ENCODE measurements around the gene RBM34.

The RBM34 gene

DNA sequence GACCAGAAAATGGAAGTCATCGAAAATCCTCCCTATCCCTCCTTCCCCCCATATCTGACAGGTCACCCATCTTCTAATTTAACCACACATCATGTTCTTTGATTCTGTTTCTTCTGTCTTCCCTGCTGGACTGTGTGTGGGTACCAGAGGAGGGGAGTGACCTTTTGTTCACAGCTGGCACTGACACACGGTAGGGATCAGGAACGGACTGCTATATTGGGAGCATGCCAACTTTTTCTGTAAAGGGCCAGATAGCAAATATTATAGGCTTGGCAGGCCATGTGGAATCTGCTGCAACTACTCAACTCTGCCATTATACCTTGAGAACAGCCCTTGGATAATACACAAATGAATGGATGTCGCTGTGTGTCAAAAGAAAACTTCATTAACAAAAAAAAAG lies 24.9 kb downstream of the RBM34 start:
- Histone ChIP-seq H3K27ac (ENCODE audit: insufficient read depth, low read length, poor library complexity, severe bottlenecking) (no peak overlapping the region), H3K27me3 (replicated peaks; ENCODE audit: control insufficient read depth, insufficient read depth, low read length, poor library complexity, severe bottlenecking) (no peaks in the 10 kb centered on the region), H3K9me3 (ENCODE audit: control insufficient read depth, low read length) (no peaks in the 10 kb centered on the region), H3K4me1 (ENCODE audit: control insufficient read depth, insufficient read depth, low read length, poor library complexity, severe bottlenecking) (no peaks in the 10 kb centered on the region), H3K4me3 (ENCODE audit: insufficient read depth, low read depth, low read length, poor library complexity, severe bottlenecking) (no peak overlapping the region), H3K36me3 (ENCODE audit: control insufficient read depth, insufficient read depth, low read length) (peaks cover 52% of the 10 kb centered on the region)
- DNase-seq = no peak

DNA sequence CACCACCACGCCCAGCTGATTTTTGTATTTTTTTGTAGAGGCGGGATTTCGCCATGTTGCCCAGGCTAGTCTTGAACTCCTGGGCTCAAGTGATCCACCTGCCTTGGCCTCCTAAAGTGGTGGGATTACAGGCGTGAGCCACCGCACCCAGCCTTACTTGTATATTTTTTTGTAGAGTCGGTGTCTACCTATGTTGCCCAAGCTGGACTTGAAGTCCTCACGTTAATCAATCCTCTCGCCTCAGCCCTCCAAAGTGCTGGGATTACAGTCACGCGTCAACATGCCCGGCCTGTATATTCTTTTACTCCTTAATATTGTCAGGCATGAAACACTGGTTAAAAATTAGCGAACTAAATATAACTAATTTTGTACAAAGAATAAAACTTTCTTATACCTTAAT lies 26.9 kb downstream of the RBM34 start:
- peaks cover 46% of the 10 kb centered on the region for H3K36me3 ChIP-seq (ENCODE audit: control insufficient read depth, insufficient read depth, low read length)
- DNase-seq = no peak

GRCh38 chr1:235133086-235133485 lies 28.0 kb downstream of the RBM34 start:
- no peak overlapping the region for H3K4me3 ChIP-seq (ENCODE audit: insufficient read depth, low read depth, low read length, poor library complexity, severe bottlenecking)
- DNase-seq = no peak
- H3K36me3 ChIP-seq (ENCODE audit: control insufficient read depth, insufficient read depth, low read length) = peaks cover 37% of the 10 kb centered on the region
- H3K27ac ChIP-seq (ENCODE audit: insufficient read depth, low read length, poor library complexity, severe bottlenecking) = no peak overlapping the region
- no peaks in the 10 kb centered on the region for H3K27me3 ChIP-seq (replicated peaks; ENCODE audit: control insufficient read depth, insufficient read depth, low read length, poor library complexity, severe bottlenecking)
- H3K9me3 ChIP-seq (ENCODE audit: control insufficient read depth, low read length) = no peaks in the 10 kb centered on the region
- H3K4me1 ChIP-seq (ENCODE audit: control insufficient read depth, insufficient read depth, low read length, poor library complexity, severe bottlenecking) = peaks cover 5% of the 10 kb centered on the region

More for the DNA sequence above, 26.9 kb downstream of the RBM34 start:
- H3K4me1 ChIP-seq (ENCODE audit: control insufficient read depth, insufficient read depth, low read length, poor library complexity, severe bottlenecking) = peaks cover 3% of the 10 kb centered on the region
- no peak overlapping the region for H3K27ac ChIP-seq (ENCODE audit: insufficient read depth, low read length, poor library complexity, severe bottlenecking)
- H3K27me3 ChIP-seq (replicated peaks; ENCODE audit: control insufficient read depth, insufficient read depth, low read length, poor library complexity, severe bottlenecking) = no peaks in the 10 kb centered on the region
- H3K4me3 ChIP-seq (ENCODE audit: insufficient read depth, low read depth, low read length, poor library complexity, severe bottlenecking) = no peak overlapping the region
- H3K9me3 ChIP-seq (ENCODE audit: control insufficient read depth, low read length) = no peaks in the 10 kb centered on the region

DNA sequence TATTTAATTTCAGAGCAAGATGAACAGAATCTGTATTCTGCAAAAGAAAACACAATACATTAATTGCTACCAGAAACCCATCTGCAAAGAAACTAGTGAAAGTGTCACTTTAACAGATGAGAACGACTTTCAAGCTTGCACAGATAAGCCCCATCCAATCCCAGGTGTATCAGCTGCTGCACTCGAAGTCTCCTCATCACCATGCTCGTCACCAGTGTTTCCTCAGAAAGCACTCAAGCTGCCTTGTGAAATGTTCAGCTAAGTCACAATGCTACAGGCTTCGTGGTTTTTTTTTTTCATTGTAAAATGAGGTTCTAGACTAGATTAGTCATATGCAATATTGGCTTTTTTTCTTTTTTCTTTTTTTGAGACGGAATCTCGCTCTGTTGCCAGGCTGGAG lies 29.1 kb downstream of the RBM34 start:
- Histone ChIP-seq H3K9me3 (ENCODE audit: control insufficient read depth, low read length) (no peaks in the 10 kb centered on the region), H3K36me3 (ENCODE audit: control insufficient read depth, insufficient read depth, low read length) (peaks cover 26% of the 10 kb centered on the region), H3K4me3 (ENCODE audit: insufficient read depth, low read depth, low read length, poor library complexity, severe bottlenecking) (no peak overlapping the region), H3K4me1 (ENCODE audit: control insufficient read depth, insufficient read depth, low read length, poor library complexity, severe bottlenecking) (peaks cover 6% of the 10 kb centered on the region), H3K27ac (ENCODE audit: insufficient read depth, low read length, poor library complexity, severe bottlenecking) (no peak overlapping the region), H3K27me3 (replicated peaks; ENCODE audit: control insufficient read depth, insufficient read depth, low read length, poor library complexity, severe bottlenecking) (no peaks in the 10 kb centered on the region)
- no peak for DNase-seq

DNA sequence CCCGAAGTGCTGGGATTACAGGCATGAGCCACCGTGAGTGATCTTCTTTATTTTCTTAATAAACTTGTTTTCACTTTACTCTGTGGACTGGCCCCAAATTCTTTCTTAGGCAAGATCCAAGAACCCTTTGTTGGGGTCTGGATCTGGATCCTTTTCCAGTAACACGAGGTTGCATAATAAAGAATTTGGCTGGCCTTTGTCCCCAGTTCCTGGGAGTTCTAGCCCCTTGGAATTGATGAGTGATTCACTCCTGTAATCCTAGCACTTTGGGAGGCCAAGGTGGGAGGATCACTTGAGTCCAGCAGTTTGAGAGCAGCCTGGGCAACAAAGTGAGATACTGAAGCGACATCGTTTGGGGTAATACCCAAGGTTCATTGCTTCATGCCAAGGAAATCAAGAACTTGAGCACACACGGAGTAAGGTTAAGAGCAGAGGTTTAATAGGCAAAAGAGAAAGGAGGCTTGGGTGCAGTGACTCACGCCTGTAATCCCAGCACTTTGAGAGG lies 30.2 kb downstream of the RBM34 start:
- DNase-seq = no peak
- peaks cover 15% of the 10 kb centered on the region for H3K36me3 ChIP-seq (ENCODE audit: control insufficient read depth, insufficient read depth, low read length)
- no peaks in the 10 kb centered on the region for H3K9me3 ChIP-seq (ENCODE audit: control insufficient read depth, low read length)
- H3K4me1 ChIP-seq (ENCODE audit: control insufficient read depth, insufficient read depth, low read length, poor library complexity, severe bottlenecking) = peaks cover 17% of the 10 kb centered on the region
- no peaks in the 10 kb centered on the region for H3K27me3 ChIP-seq (replicated peaks; ENCODE audit: control insufficient read depth, insufficient read depth, low read length, poor library complexity, severe bottlenecking)
- no peak overlapping the region for H3K27ac ChIP-seq (ENCODE audit: insufficient read depth, low read length, poor library complexity, severe bottlenecking)
- H3K4me3 ChIP-seq (ENCODE audit: insufficient read depth, low read depth, low read length, poor library complexity, severe bottlenecking) = no peak overlapping the region

DNA sequence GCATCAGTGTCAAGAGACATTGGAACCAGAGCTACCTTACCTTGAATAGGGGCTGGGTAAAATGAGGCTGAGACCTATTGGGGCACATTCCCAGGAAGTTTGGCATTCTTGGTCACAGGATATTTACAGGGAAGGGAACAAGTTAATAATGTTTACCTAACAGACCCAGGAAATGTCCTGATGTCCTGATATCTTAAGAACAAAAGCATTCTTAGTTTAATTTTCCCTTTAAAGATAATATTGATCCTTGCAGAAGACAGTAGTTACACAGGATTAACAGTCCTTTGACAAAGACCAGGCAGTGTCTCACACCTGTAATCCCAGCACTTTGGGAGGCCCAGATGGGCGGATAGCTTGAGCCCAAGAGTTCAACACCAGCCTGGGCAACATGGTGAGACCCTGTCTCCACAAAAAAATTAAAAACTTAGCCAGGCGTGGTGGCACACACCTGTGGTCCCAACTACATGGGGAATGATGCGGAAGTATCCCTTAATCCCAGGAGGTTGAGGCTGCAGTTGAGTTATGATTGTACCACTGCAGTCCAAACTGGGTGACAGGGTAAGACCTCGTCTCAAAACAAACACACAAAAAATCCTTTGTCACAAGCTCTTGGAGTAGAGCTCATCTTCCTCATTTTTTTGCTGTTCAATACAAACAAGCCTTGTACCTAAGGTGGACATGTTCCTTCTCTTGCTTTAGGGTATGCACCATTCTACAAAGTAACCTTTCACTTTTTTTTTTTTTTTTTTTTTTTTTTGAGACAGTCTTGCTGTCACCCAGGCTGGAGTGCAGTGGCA lies 31.1 kb downstream of the RBM34 start:
- no peak overlapping the region for H3K4me3 ChIP-seq (ENCODE audit: insufficient read depth, low read depth, low read length, poor library complexity, severe bottlenecking)
- DNase-seq = no peak
- H3K27ac ChIP-seq (ENCODE audit: insufficient read depth, low read length, poor library complexity, severe bottlenecking) = no peak overlapping the region
- H3K4me1 ChIP-seq (ENCODE audit: control insufficient read depth, insufficient read depth, low read length, poor library complexity, severe bottlenecking) = peaks cover 22% of the 10 kb centered on the region
- no peaks in the 10 kb centered on the region for H3K27me3 ChIP-seq (replicated peaks; ENCODE audit: control insufficient read depth, insufficient read depth, low read length, poor library complexity, severe bottlenecking)
- no peaks in the 10 kb centered on the region for H3K9me3 ChIP-seq (ENCODE audit: control insufficient read depth, low read length)
- peaks cover 7% of the 10 kb centered on the region for H3K36me3 ChIP-seq (ENCODE audit: control insufficient read depth, insufficient read depth, low read length)

GRCh38 chr1:235128456-235129328 lies 32.4 kb downstream of the RBM34 start, which contains the start of gene TOMM20:
TOMM20 (minus strand) TSS chr1:235128837; CDS start chr1:235128715, 122 bp downstream.
- peak; percentile 90 to 93 (median 92) for DNase-seq
- Histone ChIP-seq H3K36me3 (ENCODE audit: control insufficient read depth, insufficient read depth, low read length) (peaks cover 11% of the 10 kb centered on the region), H3K4me1 (ENCODE audit: control insufficient read depth, insufficient read depth, low read length, poor library complexity, severe bottlenecking) (peaks cover 26% of the 10 kb centered on the region), H3K27ac (ENCODE audit: insufficient read depth, low read length, poor library complexity, severe bottlenecking) (peak within 1 kb of the TSS; percentile 96), H3K4me3 (ENCODE audit: insufficient read depth, low read depth, low read length, poor library complexity, severe bottlenecking) (peak within 1 kb of the TSS; percentile 92), H3K9me3 (ENCODE audit: control insufficient read depth, low read length) (no peaks in the 10 kb centered on the region), H3K27me3 (replicated peaks; ENCODE audit: control insufficient read depth, insufficient read depth, low read length, poor library complexity, severe bottlenecking) (no peaks in the 10 kb centered on the region)

DNA sequence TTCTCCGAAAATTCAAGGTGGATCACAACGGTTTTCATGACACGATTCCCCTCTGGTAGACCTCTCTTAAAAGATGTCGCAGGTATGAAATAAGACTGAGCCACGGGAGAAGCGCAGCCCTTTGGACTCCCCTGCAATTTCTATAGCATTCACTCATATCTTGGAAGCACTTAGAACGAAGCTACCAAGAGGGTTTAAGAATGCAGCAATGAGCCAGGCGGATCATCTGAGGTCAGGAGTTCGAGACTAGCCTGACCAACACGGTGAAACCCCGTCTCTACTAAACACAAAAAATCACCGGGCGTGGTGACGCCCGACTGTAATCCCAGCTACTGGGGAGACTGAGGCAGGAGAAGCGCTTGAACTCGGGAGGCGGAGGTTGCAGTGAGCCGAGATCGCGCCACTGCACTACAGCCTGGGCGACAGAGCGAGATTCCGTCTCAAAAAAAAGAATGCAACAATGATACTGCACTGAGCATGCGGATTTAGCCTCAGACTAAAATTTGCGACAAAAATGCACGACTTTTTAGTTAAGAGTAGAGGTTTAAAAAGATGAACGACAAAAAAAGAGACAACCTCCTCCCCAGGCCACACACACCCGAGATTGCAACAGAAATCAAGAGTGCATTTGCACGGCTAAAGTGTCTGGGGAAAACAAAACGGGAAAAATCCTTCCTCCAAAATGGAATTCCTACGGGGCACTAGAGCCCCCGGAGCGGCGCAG lies 33.2 kb downstream of the RBM34 start:
- Histone ChIP-seq H3K9me3 (ENCODE audit: control insufficient read depth, low read length) (no peaks in the 10 kb centered on the region), H3K4me1 (ENCODE audit: control insufficient read depth, insufficient read depth, low read length, poor library complexity, severe bottlenecking) (peaks cover 29% of the 10 kb centered on the region), H3K36me3 (ENCODE audit: control insufficient read depth, insufficient read depth, low read length) (peaks cover 8% of the 10 kb centered on the region), H3K4me3 (ENCODE audit: insufficient read depth, low read depth, low read length, poor library complexity, severe bottlenecking) (peak overlapping the region; percentile 92), H3K27ac (ENCODE audit: insufficient read depth, low read length, poor library complexity, severe bottlenecking) (peak overlapping the region; percentile 96), H3K27me3 (replicated peaks; ENCODE audit: control insufficient read depth, insufficient read depth, low read length, poor library complexity, severe bottlenecking) (no peaks in the 10 kb centered on the region)
- no peak for DNase-seq

DNA sequence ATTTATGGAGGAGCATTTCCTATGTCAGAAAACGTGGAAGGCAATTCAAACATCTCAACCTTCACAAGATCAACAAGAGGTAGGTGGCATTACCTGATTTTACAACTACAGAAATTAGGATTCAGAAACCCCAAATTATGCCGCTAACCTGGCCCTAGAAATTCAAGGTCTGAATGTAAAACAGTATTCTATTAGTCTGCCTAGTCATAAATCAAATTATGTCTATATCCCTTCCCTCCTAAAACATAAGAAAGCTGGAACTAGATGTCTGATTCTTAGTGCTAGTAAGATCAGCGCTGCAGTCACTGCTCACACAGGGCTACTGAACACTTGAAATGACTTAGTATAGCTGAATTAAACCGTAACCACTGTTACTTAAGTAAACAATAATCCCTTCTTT lies 33.8 kb downstream of the RBM34 start:
- Histone ChIP-seq H3K9me3 (ENCODE audit: control insufficient read depth, low read length) (no peaks in the 10 kb centered on the region), H3K4me3 (ENCODE audit: insufficient read depth, low read depth, low read length, poor library complexity, severe bottlenecking) (peak overlapping the region; percentile 92), H3K36me3 (ENCODE audit: control insufficient read depth, insufficient read depth, low read length) (peaks cover 5% of the 10 kb centered on the region), H3K27me3 (replicated peaks; ENCODE audit: control insufficient read depth, insufficient read depth, low read length, poor library complexity, severe bottlenecking) (no peaks in the 10 kb centered on the region), H3K27ac (ENCODE audit: insufficient read depth, low read length, poor library complexity, severe bottlenecking) (peak overlapping the region; percentile 96), H3K4me1 (ENCODE audit: control insufficient read depth, insufficient read depth, low read length, poor library complexity, severe bottlenecking) (peaks cover 29% of the 10 kb centered on the region)
- no peak for DNase-seq

Measured in effector memory CD4-positive, alpha-beta T cell (primary cell).